ENCODE measurements around the gene KRT13. TPM values are rescaled to one million over a fixed set of nuclear protein-coding genes. Genes with fewer than 3 reads are reported as not detected.
A peak's percentile ranks its signal among the peaks of the same experiment; 100 is the strongest.

Gene KRT13
- total and polyA plus RNA-seq, 9 of the 15 experiments (the other 6 are each of a cell fraction or from before 2014, with no cell fraction given), result 0.11 to 1.1 (median 0.24) TPM; not detected in 3

DNA sequence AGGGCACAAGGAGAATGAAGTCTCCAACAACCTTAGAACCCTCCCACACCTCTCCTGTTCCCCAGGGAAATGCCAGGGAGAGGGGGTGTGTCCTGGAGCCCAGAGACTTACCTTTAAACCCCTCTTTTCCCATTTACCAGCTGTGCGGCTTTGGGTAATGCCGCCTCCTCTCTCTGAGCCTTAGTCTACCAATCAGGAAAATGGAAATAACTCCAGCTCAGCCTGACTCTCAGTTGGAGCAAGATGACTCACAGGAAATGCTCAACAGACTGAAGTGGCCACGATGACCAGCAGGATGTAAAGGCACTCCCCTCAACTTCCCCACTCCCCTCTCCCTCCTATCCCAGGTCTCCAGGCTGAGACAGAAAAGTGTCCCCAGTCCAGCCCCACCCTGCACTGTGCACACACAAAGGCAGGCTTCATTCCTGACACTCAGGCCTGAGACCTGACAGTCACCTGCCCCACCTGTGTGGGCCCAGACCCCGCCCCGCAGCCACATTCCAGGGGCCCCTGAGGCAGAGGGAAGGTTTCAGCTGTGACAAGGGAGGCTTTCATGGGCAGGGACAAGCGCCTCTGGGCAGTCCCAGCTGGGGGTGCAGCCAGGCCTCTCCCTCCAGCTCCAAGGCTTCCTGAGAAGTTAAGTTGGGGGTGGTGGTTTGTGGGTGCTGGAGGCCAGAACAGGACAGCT is 16.3 kb upstream of the KRT13 start (continued):
- TF ChIP-seq, protein P1, sequence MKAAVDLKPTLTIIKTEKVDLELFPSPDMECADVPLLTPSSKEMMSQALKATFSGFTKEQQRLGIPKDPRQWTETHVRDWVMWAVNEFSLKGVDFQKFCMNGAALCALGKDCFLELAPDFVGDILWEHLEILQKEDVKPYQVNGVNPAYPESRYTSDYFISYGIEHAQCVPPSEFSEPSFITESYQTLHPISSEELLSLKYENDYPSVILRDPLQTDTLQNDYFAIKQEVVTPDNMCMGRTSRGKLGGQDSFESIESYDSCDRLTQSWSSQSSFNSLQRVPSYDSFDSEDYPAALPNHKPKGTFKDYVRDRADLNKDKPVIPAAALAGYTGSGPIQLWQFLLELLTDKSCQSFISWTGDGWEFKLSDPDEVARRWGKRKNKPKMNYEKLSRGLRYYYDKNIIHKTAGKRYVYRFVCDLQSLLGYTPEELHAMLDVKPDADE (conservative IDR thresholded peaks at IDR 0.05; ENCODE audit: control insufficient read depth, low read depth, low read length), result peak; percentile 41; the same call in 1 of the 2 replicates
- TF ChIP-seq BHLHE40 (IDR thresholded peaks at IDR 0.05; ENCODE audit: low read length) (no peak), SMARCA5 (IDR thresholded peaks at IDR 0.05) (peak; percentile 98), ELF2 (CRISPR knock-in tag; IDR thresholded peaks at IDR 0.05) (no peak), CREM (IDR thresholded peaks at IDR 0.05; ENCODE audit: low read depth) (0 out of 2 replicates have a peak, but pooled peaks have one; percentile 23), ZNF444 (CRISPR knock-in tag; IDR thresholded peaks at IDR 0.05) (no peak), PTBP1 (IDR thresholded peaks at IDR 0.05; ENCODE audit: low read depth, low read length) (peak; percentile 83; the same call in 1 of the 2 replicates), EHMT2 (IDR thresholded peaks at IDR 0.05) (no peak)
- TF ChIP-seq, protein P2, sequence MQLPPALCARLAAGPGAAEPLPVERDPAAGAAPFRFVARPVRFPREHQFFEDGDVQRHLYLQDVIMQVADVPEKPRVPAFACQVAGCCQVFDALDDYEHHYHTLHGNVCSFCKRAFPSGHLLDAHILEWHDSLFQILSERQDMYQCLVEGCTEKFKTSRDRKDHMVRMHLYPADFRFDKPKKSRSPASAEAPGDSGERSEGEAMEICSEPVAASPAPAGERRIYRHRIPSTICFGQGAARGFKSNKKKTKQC (CRISPR knock-in tag; IDR thresholded peaks at IDR 0.05), result 0 out of 2 replicates have a peak, but pooled peaks have one; percentile 28
- TF ChIP-seq, protein P3, sequence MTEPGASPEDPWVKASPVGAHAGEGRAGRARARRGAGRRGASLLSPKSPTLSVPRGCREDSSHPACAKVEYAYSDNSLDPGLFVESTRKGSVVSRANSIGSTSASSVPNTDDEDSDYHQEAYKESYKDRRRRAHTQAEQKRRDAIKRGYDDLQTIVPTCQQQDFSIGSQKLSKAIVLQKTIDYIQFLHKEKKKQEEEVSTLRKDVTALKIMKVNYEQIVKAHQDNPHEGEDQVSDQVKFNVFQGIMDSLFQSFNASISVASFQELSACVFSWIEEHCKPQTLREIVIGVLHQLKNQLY (CRISPR knock-in tag; conservative IDR thresholded peaks at IDR 0.05), result no peak
- TF ChIP-seq, protein P4, sequence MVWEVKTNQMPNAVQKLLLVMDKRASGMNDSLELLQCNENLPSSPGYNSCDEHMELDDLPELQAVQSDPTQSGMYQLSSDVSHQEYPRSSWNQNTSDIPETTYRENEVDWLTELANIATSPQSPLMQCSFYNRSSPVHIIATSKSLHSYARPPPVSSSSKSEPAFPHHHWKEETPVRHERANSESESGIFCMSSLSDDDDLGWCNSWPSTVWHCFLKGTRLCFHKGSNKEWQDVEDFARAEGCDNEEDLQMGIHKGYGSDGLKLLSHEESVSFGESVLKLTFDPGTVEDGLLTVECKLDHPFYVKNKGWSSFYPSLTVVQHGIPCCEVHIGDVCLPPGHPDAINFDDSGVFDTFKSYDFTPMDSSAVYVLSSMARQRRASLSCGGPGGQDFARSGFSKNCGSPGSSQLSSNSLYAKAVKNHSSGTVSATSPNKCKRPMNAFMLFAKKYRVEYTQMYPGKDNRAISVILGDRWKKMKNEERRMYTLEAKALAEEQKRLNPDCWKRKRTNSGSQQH (CRISPR knock-in tag; IDR thresholded peaks at IDR 0.05), result no peak
- TF ChIP-seq, protein P5, sequence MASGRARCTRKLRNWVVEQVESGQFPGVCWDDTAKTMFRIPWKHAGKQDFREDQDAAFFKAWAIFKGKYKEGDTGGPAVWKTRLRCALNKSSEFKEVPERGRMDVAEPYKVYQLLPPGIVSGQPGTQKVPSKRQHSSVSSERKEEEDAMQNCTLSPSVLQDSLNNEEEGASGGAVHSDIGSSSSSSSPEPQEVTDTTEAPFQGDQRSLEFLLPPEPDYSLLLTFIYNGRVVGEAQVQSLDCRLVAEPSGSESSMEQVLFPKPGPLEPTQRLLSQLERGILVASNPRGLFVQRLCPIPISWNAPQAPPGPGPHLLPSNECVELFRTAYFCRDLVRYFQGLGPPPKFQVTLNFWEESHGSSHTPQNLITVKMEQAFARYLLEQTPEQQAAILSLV (tag; IDR thresholded peaks at IDR 0.05), result no peak
